ENCODE data around the gene DTNB. TPM values are rescaled to one million over a fixed set of nuclear protein-coding genes. Genes with fewer than 3 reads are reported as not detected.

The DTNB gene
- polyA plus RNA-seq, 1 of the 3 experiments (the other 2 are of a cell fraction) = 15.3 TPM

DNA sequence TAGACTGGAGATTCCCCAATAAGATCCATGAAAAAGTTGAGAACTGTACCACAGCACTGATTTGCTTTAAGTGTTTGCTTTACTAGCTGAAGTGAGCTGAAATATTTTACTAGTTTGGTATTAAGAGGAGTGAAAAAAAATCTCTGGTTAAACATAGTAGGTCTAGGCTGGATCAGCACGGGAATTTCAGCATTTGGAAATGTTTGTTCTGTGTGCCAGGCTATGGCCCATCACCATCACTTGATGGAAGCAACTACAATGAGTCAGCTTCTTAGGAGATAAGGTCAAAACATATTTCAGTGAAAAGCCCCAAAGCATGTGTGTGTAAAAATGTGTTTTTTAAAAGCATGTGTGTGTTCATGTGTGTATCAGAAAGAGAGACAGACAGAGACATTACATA, 200.2 kb downstream of the DTNB start:
- POLR2A ChIA-PET = no interaction called here
- no peaks in the 10 kb centered on the region for H4K20me1 ChIP-seq (ENCODE audit: insufficient read depth)

GRCh38 chr2:25470806-25471205, 202.6 kb downstream of the DTNB start:
- H2AFZ ChIP-seq (ENCODE audit: low read depth) = no peak overlapping the region
- peaks cover 0 to 12% of the 10 kb centered on the region in 2 experiments; a peak in 3 of 4 replicates for H3K4me1 ChIP-seq (ENCODE audit: control insufficient read depth in 1 of 2, insufficient read depth in 2 of 2, low read depth in 1 of 2, low read length in 1 of 2)
- no peaks in the 10 kb centered on the region for H3K9me2 ChIP-seq
- no peak overlapping the region for H3K27ac ChIP-seq (ENCODE audit: low read depth in 2 of 2, low read length in 1 of 2)
- H3K4me2 ChIP-seq = no peak overlapping the region
- no peak overlapping the region for H3K9ac ChIP-seq
- H3K79me2 ChIP-seq (ENCODE audit: insufficient read depth) = no peaks in the 10 kb centered on the region
- TF ChIP-seq YY1 (IDR thresholded peaks at IDR 0.05; ENCODE audit: low read depth) (no peak), PBX3 (IDR thresholded peaks at IDR 0.05) (no peak), JUND (IDR thresholded peaks at IDR 0.05) (no peak)
- ChIA-PET CTCF (no interaction called here), POLR2A (no interaction called here)
- no peaks in the 10 kb centered on the region for H4K20me1 ChIP-seq (ENCODE audit: insufficient read depth)
- H3K27me3 ChIP-seq (ENCODE audit: insufficient read depth) = no peaks in the 10 kb centered on the region
- H3F3A ChIP-seq (replicated peaks; ENCODE audit: insufficient read depth) = peaks cover 5% of the 10 kb centered on the region
- no peak for DNase-seq
- WGBS (ENCODE audit: low lambda C conversion rate) = 98% methylated on average over 3 of the region's 3 CpGs
- H3K4me3 ChIP-seq (ENCODE audit: low read depth in 2 of 2, low read length in 1 of 2) = no peak overlapping the region
- no peaks in the 10 kb centered on the region for H3K36me3 ChIP-seq (replicated peaks in 1 of 2; ENCODE audit: control insufficient read depth in 1 of 2, insufficient read depth in 2 of 2, low read length in 1 of 2)
- 0 out of 2 replicates have a peak, but pooled peaks cover 4% of the 10 kb centered on the region for H3K9me3 ChIP-seq

More for the DNA sequence above, 200.2 kb downstream of the DTNB start:
- Histone ChIP-seq H3K27ac (ENCODE audit: low read depth in 2 of 2, low read length in 1 of 2) (no peak overlapping the region), H3K9me3 (0 out of 2 replicates have a peak, but pooled peaks cover 4% of the 10 kb centered on the region), H2AFZ (ENCODE audit: low read depth) (no peak overlapping the region), H3K4me3 (ENCODE audit: low read depth in 2 of 2, low read length in 1 of 2) (no peak overlapping the region), H3K27me3 (ENCODE audit: insufficient read depth) (no peaks in the 10 kb centered on the region), H3K9ac (no peak overlapping the region), H3K79me2 (ENCODE audit: insufficient read depth) (no peaks in the 10 kb centered on the region), H3F3A (replicated peaks; ENCODE audit: insufficient read depth) (peaks cover 5% of the 10 kb centered on the region), H3K4me1 (ENCODE audit: control insufficient read depth in 1 of 2, insufficient read depth in 2 of 2, low read depth in 1 of 2, low read length in 1 of 2) (peaks cover 0 to 12% of the 10 kb centered on the region in 2 experiments; a peak in 3 of 4 replicates), H3K4me2 (no peak overlapping the region), H3K36me3 (replicated peaks in 1 of 2; ENCODE audit: control insufficient read depth in 1 of 2, insufficient read depth in 2 of 2, low read length in 1 of 2) (peaks cover 0 to 6% of the 10 kb centered on the region in 2 experiments), H3K9me2 (no peaks in the 10 kb centered on the region)
- no peak for TF ChIP-seq RFX5 (IDR thresholded peaks at IDR 0.05; ENCODE audit: low read length)
- TF ChIP-seq SMC3 (IDR thresholded peaks at IDR 0.05; ENCODE audit: low read depth, low read length) = no peak
- TF ChIP-seq, protein P1, sequence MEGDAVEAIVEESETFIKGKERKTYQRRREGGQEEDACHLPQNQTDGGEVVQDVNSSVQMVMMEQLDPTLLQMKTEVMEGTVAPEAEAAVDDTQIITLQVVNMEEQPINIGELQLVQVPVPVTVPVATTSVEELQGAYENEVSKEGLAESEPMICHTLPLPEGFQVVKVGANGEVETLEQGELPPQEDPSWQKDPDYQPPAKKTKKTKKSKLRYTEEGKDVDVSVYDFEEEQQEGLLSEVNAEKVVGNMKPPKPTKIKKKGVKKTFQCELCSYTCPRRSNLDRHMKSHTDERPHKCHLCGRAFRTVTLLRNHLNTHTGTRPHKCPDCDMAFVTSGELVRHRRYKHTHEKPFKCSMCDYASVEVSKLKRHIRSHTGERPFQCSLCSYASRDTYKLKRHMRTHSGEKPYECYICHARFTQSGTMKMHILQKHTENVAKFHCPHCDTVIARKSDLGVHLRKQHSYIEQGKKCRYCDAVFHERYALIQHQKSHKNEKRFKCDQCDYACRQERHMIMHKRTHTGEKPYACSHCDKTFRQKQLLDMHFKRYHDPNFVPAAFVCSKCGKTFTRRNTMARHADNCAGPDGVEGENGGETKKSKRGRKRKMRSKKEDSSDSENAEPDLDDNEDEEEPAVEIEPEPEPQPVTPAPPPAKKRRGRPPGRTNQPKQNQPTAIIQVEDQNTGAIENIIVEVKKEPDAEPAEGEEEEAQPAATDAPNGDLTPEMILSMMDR (IDR thresholded peaks at IDR 0.05) = no peak
- TF ChIP-seq RXRA (IDR thresholded peaks at IDR 0.05; ENCODE audit: borderline replicate concordance, low read depth) = no peak
- TF ChIP-seq GABPA (IDR thresholded peaks at IDR 0.05; ENCODE audit: low read depth) = no peak
- no peak for TF ChIP-seq USF2 (IDR thresholded peaks at IDR 0.05; ENCODE audit: borderline replicate concordance, low read depth, low read length)
- TF ChIP-seq FOXM1 (IDR thresholded peaks at IDR 0.05; ENCODE audit: low read depth) = no peak
- TF ChIP-seq MEF2A (IDR thresholded peaks at IDR 0.05; ENCODE audit: borderline replicate concordance, low read depth) = no peak
- TF ChIP-seq CHD2 (IDR thresholded peaks at IDR 0.05; ENCODE audit: low read length, partially characterized antibody) = no peak
- no peak for DNase-seq
- CTCF ChIA-PET = interaction anchor here (0.9 to 1.2 kb wide), 3 partner anchors 60 to 111 kb away, joined by 3 to 4 read pairs (median 3); no protein-coding TSS in a partner anchor
- 42% methylated on average over 1 of the region's 1 CpG for WGBS (ENCODE audit: low lambda C conversion rate)

All from SK-N-SH (cell line).